Left ventricle myocardium inferior (tissue), 1 donor: ENCODE measurements around the gene DDX55. TPM values are rescaled to one million over a fixed set of nuclear protein-coding genes. Genes with fewer than 3 reads are reported as not detected.

Source experiments
- DNase-seq: peaks from one replicate; pipeline ENCODE4 v3.0.0-alpha.2; 2020
- H3K27ac ChIP-seq: fragments of 200-600 bp; replicated peaks from 2 replicates; pipeline ENCODE4 v1.8.0; 2021
- H3K27me3 ChIP-seq: fragments of 200-600 bp; 2 replicates; pipeline ENCODE4 v1.8.0; 2021; ENCODE audit warnings: low read depth
- H3K36me3 ChIP-seq: fragments of 200-600 bp; 2 replicates; pipeline ENCODE4 v1.8.0; 2021
- H3K4me1 ChIP-seq: fragments of 200-600 bp; 2 replicates; pipeline ENCODE4 v1.8.0; 2021
- H3K4me3 ChIP-seq: fragments of 200-600 bp; 2 replicates; pipeline ENCODE4 v1.8.0; 2021; ENCODE audit warnings: mild to moderate bottlenecking, moderate library complexity
- H3K9me3 ChIP-seq: fragments of 200-600 bp; replicated peaks from 2 replicates; pipeline ENCODE4 v1.8.0; 2021
- intact Hi-C: fragments of 100-400 bp; cut with micrococcal nuclease; formaldehyde crosslinking; loops from one replicate; pipeline ENCODE4 v1.11.0; 2022
- total RNA-seq: library from RNA; stranded (reverse); fragmentation: NEBNext Ultra II Directional; extraction: Animal tissue kit (Norgen Biotek cat#: 25700); gene quantifications from one replicate; pipeline ENCODE4 v1.2.1, GENCODE V29; 2021
- TF ChIP-seq, protein P1 (sequence below): fragments of 200-600 bp; IDR thresholded peaks from 2 replicates; pipeline ENCODE4 v1.8.0; 2021; ENCODE audit warnings: antibody characterized with exemption, mild to moderate bottlenecking, borderline replicate concordance
- donor health status: DM: no; HTN: yes; CAD: no; lungs with severe emphysema.

DDX55 gene
- total RNA-seq, 1 donor from 2014 or later = 5.3 TPM

GRCh38 chr12:123617144-123617543, 15.2 kb downstream of the DDX55 start:
- no peaks in the 10 kb centered on the region for H3K9me3 ChIP-seq
- H3K36me3 ChIP-seq = peaks cover 98% of the 10 kb centered on the region
- no peaks in the 10 kb centered on the region for H3K27me3 ChIP-seq
- H3K4me3 ChIP-seq = no peak overlapping the region
- intact Hi-C loops = no loop called here
- H3K27ac ChIP-seq = no peak overlapping the region
- H3K4me1 ChIP-seq = peaks cover 13% of the 10 kb centered on the region
- TF ChIP-seq, protein P1, sequence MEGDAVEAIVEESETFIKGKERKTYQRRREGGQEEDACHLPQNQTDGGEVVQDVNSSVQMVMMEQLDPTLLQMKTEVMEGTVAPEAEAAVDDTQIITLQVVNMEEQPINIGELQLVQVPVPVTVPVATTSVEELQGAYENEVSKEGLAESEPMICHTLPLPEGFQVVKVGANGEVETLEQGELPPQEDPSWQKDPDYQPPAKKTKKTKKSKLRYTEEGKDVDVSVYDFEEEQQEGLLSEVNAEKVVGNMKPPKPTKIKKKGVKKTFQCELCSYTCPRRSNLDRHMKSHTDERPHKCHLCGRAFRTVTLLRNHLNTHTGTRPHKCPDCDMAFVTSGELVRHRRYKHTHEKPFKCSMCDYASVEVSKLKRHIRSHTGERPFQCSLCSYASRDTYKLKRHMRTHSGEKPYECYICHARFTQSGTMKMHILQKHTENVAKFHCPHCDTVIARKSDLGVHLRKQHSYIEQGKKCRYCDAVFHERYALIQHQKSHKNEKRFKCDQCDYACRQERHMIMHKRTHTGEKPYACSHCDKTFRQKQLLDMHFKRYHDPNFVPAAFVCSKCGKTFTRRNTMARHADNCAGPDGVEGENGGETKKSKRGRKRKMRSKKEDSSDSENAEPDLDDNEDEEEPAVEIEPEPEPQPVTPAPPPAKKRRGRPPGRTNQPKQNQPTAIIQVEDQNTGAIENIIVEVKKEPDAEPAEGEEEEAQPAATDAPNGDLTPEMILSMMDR = no peak
- DNase-seq = no peak

GRCh38 chr12:123617580-123617979, 15.7 kb downstream of the DDX55 start:
- Histone ChIP-seq H3K27ac (no peak overlapping the region), H3K36me3 (peaks cover 98% of the 10 kb centered on the region), H3K9me3 (no peaks in the 10 kb centered on the region), H3K4me3 (no peak overlapping the region), H3K27me3 (no peaks in the 10 kb centered on the region), H3K4me1 (peaks cover 13% of the 10 kb centered on the region)
- TF ChIP-seq, protein P1 = no peak
- no peak for DNase-seq
- intact Hi-C loops = no loop called here

DNA sequence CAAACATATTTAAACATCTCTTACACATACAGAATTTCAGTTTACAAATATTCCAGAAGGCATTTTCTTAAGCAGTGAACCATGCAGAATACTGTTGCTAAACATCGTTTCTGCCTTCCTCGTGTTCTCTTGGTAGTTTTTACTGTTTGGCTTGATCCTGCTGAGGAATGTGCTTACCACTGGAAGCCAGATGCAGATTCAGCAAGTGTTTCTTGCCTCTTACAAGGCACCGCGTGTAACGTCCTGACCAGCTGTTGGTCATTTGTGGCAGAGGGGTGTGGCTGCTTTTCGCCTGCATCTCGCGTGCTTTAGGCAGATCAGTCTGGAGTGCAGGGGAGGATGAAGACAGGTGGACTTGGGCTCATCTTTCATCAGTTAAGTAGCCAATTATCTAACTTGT, 19.2 kb downstream of the DDX55 start:
- Histone ChIP-seq H3K4me3 (no peak overlapping the region), H3K9me3 (no peaks in the 10 kb centered on the region), H3K36me3 (peaks cover 96% of the 10 kb centered on the region), H3K4me1 (no peaks in the 10 kb centered on the region), H3K27ac (no peak overlapping the region), H3K27me3 (no peaks in the 10 kb centered on the region)
- TF ChIP-seq, protein P1 = no peak
- DNase-seq = no peak
- intact Hi-C loops = no loop called here

DNA sequence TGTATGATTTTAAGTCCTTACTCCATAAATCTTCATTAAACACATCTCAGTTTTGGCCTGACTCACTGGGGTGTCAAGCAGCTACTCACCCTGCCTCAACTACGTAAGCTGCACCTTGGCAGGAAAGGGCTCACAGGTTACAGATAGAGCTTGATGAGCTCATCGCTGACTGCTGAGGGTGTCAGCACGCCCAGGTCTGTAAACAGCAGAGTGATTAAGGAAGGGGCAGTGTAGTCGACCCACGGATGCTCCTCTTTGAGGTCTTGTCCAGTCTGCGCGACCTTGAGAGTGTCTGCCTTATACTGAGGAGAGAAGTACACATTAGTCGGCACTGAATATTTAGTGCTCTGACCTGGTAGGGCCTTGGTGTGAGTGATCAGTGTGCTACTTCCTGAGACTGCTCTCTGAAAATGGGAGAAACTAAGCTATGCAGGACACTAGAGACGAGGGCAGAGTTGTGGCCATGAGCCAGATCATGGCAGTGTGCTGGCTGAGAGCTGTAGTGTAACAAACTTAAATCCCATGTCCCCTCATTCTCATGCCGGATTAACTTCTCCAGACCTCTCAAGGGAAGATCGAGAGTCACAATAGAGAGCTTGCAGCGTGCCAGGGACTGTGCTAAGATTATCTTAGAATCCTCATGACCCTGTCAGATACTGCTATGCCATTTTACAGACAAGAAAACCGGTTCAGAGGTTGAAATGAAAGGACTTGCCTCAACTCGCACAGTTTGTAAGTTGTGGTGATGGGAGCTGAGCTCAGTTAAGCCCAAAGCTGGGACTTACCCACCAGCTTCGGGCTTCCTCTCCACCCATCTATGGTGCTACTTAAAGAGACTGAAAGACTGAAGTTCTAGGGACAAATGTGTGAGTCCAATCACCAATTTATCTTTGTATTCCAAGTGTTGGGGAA, 20.0 kb downstream of the DDX55 start:
- H3K27me3 ChIP-seq = no peaks in the 10 kb centered on the region
- intact Hi-C loops = no loop called here
- H3K4me1 ChIP-seq = no peaks in the 10 kb centered on the region
- no peaks in the 10 kb centered on the region for H3K9me3 ChIP-seq
- DNase-seq = no peak
- TF ChIP-seq, protein P1 = no peak
- H3K4me3 ChIP-seq = no peak overlapping the region
- H3K36me3 ChIP-seq = peaks cover 96% of the 10 kb centered on the region
- H3K27ac ChIP-seq = no peak overlapping the region

DNA sequence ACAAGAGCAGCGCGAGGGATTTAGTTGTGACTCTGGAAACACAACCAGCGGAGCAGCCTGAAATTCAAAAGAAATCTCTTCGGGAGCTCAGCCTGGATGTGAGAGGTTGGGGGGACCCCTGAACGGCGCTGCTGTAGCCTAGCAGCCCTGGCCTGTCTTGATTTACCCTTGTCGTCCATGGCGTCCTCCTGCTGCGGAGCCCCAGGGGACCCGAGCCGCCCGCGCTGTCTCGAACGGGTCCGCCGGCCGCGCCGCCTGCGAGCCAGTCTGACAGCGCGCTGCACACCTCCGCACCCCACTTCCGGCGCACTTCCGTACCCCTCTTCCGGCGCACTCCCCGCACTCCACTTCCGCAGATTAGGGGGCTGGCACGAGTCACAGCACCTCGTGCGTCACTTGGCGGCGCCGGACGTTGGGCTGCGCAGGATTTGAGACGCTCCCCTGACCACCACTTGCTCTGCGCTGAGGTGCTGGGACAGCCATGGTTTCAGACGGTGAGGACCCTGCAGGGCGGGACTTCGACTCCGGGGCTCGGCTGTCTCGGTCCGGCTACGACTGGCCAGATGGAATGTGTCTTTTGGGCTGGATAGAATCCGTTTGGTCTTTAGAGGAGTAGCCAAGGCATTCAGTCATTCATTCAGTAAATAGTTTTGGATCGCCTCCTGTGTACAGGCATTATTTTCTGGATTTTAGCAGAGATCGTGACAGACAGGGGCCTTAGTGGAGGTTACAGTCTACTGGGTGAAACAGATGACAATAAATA, 31.7 kb downstream of the DDX55 start, which contains the start of the genes EIF2B1 and GTF2H3:
Gene EIF2B1 (minus strand): TSS at position 308 of the 763 bp plus-strand sequence. CDS start 129 bp downstream, at position 179.
Gene GTF2H3 (plus strand): TSS at position 451 of the 763 bp plus-strand sequence. CDS start 31 bp downstream, at position 482.
- Histone ChIP-seq H3K4me3 (peak within 1 kb of the TSS; percentile 89), H3K36me3 (peaks cover 36% of the 10 kb centered on the region), H3K27me3 (no peaks in the 10 kb centered on the region), H3K4me1 (peaks cover 23% of the 10 kb centered on the region), H3K27ac (peak within 1 kb of the TSS; percentile 84), H3K9me3 (no peaks in the 10 kb centered on the region)
- TF ChIP-seq, protein P1 = no peak
- peak; percentile 96 for DNase-seq
- intact Hi-C loops = no loop called here
